ENCODE measurements around the gene TST. TPM values are rescaled to one million over a fixed set of nuclear protein-coding genes. Genes with fewer than 3 reads are reported as not detected.

The TST gene
- total and polyA plus RNA-seq, 10 of the 15 experiments (the other 5 are each of a cell fraction or from before 2014, with no cell fraction given), result 2.4 to 24.6 (median 10.4) TPM

DNA sequence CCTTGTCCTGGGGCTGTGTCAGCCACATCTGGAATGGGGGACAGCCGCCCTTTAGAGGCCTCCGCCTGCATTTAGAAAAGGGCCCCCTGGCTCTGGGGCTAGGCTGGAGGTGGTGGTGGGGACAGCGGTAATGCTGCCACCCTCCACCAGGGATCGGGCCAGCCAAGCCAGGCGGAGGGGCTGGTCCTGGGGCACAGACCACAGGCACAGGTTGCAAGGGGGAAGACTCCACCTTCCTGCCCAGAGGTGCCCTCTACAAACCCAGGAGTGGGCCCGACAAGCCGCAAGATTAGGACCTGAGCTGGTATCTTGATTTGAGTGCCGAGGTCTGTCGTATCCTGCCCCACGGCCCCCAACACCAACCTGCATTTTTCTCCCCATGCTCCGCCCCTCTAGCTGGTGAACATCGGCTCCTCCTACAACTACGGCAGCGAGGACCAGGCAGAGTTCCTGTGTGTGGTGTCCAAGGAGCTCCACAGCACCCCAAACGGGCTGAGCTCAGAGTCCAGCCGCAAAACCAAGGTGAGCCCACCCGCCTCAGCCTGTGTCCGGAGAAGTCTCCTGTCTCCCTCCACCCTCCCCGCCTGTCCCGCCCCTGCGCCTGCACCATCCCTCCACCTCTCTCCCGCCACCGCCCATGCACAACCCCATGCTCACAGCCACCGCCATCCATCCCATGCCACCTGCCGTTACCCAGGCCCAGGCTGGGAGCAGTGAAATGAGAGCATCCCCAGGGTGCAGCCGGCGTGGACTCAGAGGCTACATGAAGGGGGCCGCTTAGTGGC is 39.9 kb upstream of the TST start (continued):
- TF ChIP-seq HSF1 (IDR thresholded peaks at IDR 0.05; ENCODE audit: low read depth, low read length) (no peak), BMI1 (IDR thresholded peaks at IDR 0.05; ENCODE audit: borderline replicate concordance) (no peak), PAX8 (IDR thresholded peaks at IDR 0.05) (no peak), ZBED1 (IDR thresholded peaks at IDR 0.05; ENCODE audit: borderline replicate concordance) (no peak), MYB (IDR thresholded peaks at IDR 0.05; ENCODE audit: borderline replicate concordance, low read depth, low read length) (no peak), PML (IDR thresholded peaks at IDR 0.05; ENCODE audit: low read length) (no peak), NFIC (IDR thresholded peaks at IDR 0.05; ENCODE audit: low read depth, low read length) (no peak), TBL1XR1 (IDR thresholded peaks at IDR 0.05; ENCODE audit: low read depth, low read length) (no peak), SMC3 (IDR thresholded peaks at IDR 0.05; ENCODE audit: borderline replicate concordance, low read length) (no peak), RELA (IDR thresholded peaks at IDR 0.05; ENCODE audit: borderline replicate concordance, partially characterized antibody) (no peak)

- CTCF ChIA-PET, result no interaction called here
- Histone ChIP-seq H3K27ac (ENCODE audit: control insufficient read depth, insufficient read depth) (no peak overlapping the region), H3K9ac (ENCODE audit: control insufficient read depth, insufficient read depth, low read length) (no peak overlapping the region), H3K9me3 (replicated peaks; ENCODE audit: control insufficient read depth, insufficient read depth, low read length) (no peaks in the 10 kb centered on the region), H3K4me3 (no peak overlapping the region), H4K20me1 (ENCODE audit: control insufficient read depth, insufficient read depth) (no peaks in the 10 kb centered on the region), H3K79me2 (ENCODE audit: control insufficient read depth, insufficient read depth, low read length) (no peaks in the 10 kb centered on the region), H3K27me3 (replicated peaks in 1 of 2; ENCODE audit: control insufficient read depth in 2 of 2, insufficient read depth in 2 of 2, low read length in 1 of 2) (no peaks in the 10 kb centered on the region), H3K4me1 (ENCODE audit: control insufficient read depth, insufficient read depth, low read length) (peaks cover 11% of the 10 kb centered on the region), H3K36me3 (ENCODE audit: control insufficient read depth in 2 of 2, insufficient read depth in 2 of 2, low read length in 1 of 2) (peaks cover 0 to 2% of the 10 kb centered on the region in 2 experiments; a peak in 2 of 4 replicates), H2AFZ (ENCODE audit: control insufficient read depth, low read depth, low read length) (no peak overlapping the region), H3K4me2 (ENCODE audit: control insufficient read depth, insufficient read depth) (no peak overlapping the region)
- WGBS (ENCODE audit: insufficient coverage, insufficient replicate concordance, low lambda C conversion rate, missing lambda C conversion rate), result 62% methylated on average over 12 of the region's 12 CpGs
- intact Hi-C loops (cut with micrococcal nuclease; ENCODE audit: unreplicated experiment), result no loop called here
- SMC1A ChIA-PET (ENCODE audit: uncharacterized antibody, unreplicated experiment), result no interaction called here
- POLR2A ChIA-PET, result no interaction called here
- RAD21 ChIA-PET (ENCODE audit: unreplicated experiment), result no interaction called here
- in situ Hi-C loops (cut with MboI), result no loop called here
- DNase-seq (ENCODE audit: low read depth, low spot score) (no peak), FAIRE-seq (no peak), ATAC-seq (no peak)
- TF ChIP-seq POLR2AphosphoS5 (IDR thresholded peaks at IDR 0.05; ENCODE audit: low read length) (no peak), SIX5 (IDR thresholded peaks at IDR 0.05; ENCODE audit: low read depth, low read length, severe bottlenecking) (no peak), IKZF2 (IDR thresholded peaks at IDR 0.05) (no peak), HCFC1 (IDR thresholded peaks at IDR 0.05; ENCODE audit: low read length) (no peak), SMC3 (IDR thresholded peaks at IDR 0.05; ENCODE audit: borderline replicate concordance, low read length) (no peak)
- no TSS peak for BruUV-seq (replicated peaks)
Observed at GRCh38 chr22:37057796-37058510, 38.7 kb upstream of the TST start.
